ENCODE measurements around the gene SLC2A14.

DNA sequence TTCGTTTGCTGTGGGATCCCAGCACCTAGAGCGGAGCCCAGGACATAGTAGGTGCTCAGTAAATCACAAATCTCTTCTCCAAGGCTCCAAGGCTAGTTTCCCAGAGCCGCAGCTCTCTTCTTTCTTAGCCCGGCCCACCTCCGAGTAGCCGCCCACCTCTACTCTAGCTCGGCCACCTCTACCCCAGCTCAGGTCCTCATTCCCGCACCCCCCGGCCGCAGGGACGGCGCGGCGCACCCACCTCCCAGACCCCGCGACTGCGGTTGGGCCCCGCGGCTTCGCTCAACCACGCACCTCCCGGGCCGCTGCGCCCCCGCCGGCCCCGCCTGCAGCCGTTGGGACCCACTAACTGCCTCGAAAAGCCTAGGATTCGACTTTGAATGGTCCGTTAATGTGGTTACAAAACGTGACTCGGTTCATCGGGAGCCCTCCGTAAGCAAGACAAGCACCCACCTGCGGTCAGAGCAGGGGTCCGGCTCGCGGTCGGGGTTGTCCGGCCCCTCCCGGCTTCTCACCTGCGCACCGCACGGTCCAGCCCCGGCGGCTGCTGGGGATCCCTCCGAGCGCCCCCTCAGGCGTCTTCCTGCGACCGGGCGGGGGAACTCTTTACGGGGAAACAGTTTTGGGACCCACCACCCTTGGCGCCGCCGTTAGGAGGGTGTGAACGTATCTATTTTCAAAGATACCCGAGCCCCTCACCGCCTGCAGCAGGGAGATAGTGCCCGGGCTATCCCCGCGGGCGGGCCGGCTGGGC is at the start of gene SLC2A14:
- TF ChIP-seq, protein P1, sequence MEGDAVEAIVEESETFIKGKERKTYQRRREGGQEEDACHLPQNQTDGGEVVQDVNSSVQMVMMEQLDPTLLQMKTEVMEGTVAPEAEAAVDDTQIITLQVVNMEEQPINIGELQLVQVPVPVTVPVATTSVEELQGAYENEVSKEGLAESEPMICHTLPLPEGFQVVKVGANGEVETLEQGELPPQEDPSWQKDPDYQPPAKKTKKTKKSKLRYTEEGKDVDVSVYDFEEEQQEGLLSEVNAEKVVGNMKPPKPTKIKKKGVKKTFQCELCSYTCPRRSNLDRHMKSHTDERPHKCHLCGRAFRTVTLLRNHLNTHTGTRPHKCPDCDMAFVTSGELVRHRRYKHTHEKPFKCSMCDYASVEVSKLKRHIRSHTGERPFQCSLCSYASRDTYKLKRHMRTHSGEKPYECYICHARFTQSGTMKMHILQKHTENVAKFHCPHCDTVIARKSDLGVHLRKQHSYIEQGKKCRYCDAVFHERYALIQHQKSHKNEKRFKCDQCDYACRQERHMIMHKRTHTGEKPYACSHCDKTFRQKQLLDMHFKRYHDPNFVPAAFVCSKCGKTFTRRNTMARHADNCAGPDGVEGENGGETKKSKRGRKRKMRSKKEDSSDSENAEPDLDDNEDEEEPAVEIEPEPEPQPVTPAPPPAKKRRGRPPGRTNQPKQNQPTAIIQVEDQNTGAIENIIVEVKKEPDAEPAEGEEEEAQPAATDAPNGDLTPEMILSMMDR (IDR thresholded peaks at IDR 0.05): no peak
- TF ChIP-seq POLR2A (IDR thresholded peaks at IDR 0.05): no peak

Measured in body of pancreas (tissue), 4 donors.